Small intestine (tissue), 7 donors: Measurements from ENCODE around the gene THSD4. TPM values are rescaled to one million over a fixed set of nuclear protein-coding genes. Genes with fewer than 3 reads are reported as not detected.

Experiments
- DNase-seq, 2 donors: peaks; one replicate each; pipeline versions ENCODE4 v3.0.0 to v3.0.0-alpha.2; 2013
- FAIRE-seq: peaks from 2 replicates; lab custom pipeline; 2012; peaks lifted over from hg19 to GRCh38; lab: Jason Lieb, UNC
- H3K27ac ChIP-seq, 3 donors: one replicate each; pipeline ENCODE4 v1.5.1; 2013; ENCODE audit warnings: low read length in 2 of 3, mild to moderate bottlenecking in 2 of 3, control low read depth in 1 of 3, inconsistent platforms in 1 of 3, low read depth in 1 of 3, moderate library complexity in 1 of 3
- H3K27me3 ChIP-seq, 3 donors: one replicate each; pipeline ENCODE4 v1.6.1; 2013; ENCODE audit warnings: low read length in 3 of 3, inconsistent platforms in 1 of 3; ENCODE audit not compliant: control insufficient read depth in 3 of 3, insufficient read depth in 3 of 3
- H3K36me3 ChIP-seq, 3 donors: one replicate each; pipeline ENCODE4 v1.6.1; 2013; ENCODE audit warnings: low read length in 3 of 3, inconsistent platforms in 1 of 3, low read depth in 1 of 3, mild to moderate bottlenecking in 1 of 3, moderate library complexity in 1 of 3; ENCODE audit not compliant: control insufficient read depth in 3 of 3, insufficient read depth in 2 of 3
- H3K4me1 ChIP-seq, 3 donors: one replicate each; pipeline ENCODE4 v1.6.1; 2013; ENCODE audit warnings: low read length in 2 of 3, inconsistent platforms in 1 of 3, low read depth in 1 of 3, mild to moderate bottlenecking in 1 of 3, moderate library complexity in 1 of 3; ENCODE audit not compliant: control insufficient read depth in 3 of 3, insufficient read depth in 2 of 3
- H3K4me3 ChIP-seq, 3 donors: one replicate each; pipeline ENCODE4 v1.5.1; 2013; ENCODE audit warnings: low read length in 3 of 3, control low read depth in 1 of 3, inconsistent platforms in 1 of 3, low read depth in 1 of 3, mild to moderate bottlenecking in 1 of 3, moderate library complexity in 1 of 3
- H3K9me3 ChIP-seq, 2 donors: one replicate each; pipeline ENCODE4 v1.6.1; 2013; ENCODE audit warnings: low read depth in 1 of 2, low read length in 1 of 2; ENCODE audit not compliant: control insufficient read depth in 2 of 2, insufficient read depth in 1 of 2
- WGBS, 3 donors: extraction: QIAGEN DNeasy Blood & Tissue Kit; methylation state at CpG; one replicate each; pipeline ENCODE4 v1.1.7; 2013; 5-methylcytosine and 5-hydroxymethylcytosine counted together
- polyA plus RNA-seq, 4 donors: library from polyadenylated mRNA; stranded (reverse) in 3 of 4; unstranded in 1 of 4; fragments of 200-250 nt in 3 of 4; fragments of 120-200 nt in 1 of 4; gene quantifications; one replicate each; pipeline versions ENCODE4 v1.2.1 to v1.2.3, GENCODE V29; 2013
- donor health status: healthy with polysubstance abuse.
- donor health status: control.
- donor health status: control.
- donor health status: Bipolar disorder and iron deficiency.
- donor health status: healthy.

Gene THSD4
- polyA plus RNA-seq, 4 donors, result 3.6 to 14.4 (median 9.7) TPM

GRCh38 chr15:71526060-71526820 lies 411.0 kb downstream of the THSD4 start:
- 26 to 47% (median 38%) methylated on average over 10 of the region's 10 CpGs for WGBS, 3 donors
- H3K9me3 ChIP-seq, result peaks cover 0 to 4% of the 10 kb centered on the region in 2 donors
- no peaks in the 10 kb centered on the region for H3K36me3 ChIP-seq
- peaks cover 0 to under 1% (median 0%) of the 10 kb centered on the region in 3 donors for H3K27me3 ChIP-seq
- no peak overlapping the region for H3K4me3 ChIP-seq
- no peak overlapping the region for H3K27ac ChIP-seq
- peaks cover 0 to 12% (median 3%) of the 10 kb centered on the region in 3 donors for H3K4me1 ChIP-seq
- DNase-seq (peak in 1 of 2 donors; percentile 28), FAIRE-seq (no peak)

GRCh38 chr15:71529361-71529760 lies 414.1 kb downstream of the THSD4 start:
- FAIRE-seq, result no peak
- DNase-seq, result peak; percentile 40 to 47
- WGBS, 3 donors, result 21 to 59% (median 57%) methylated on average over 1 of the region's 1 CpG
- peaks cover 0 to 9% of the 10 kb centered on the region in 2 donors for H3K9me3 ChIP-seq
- no peaks in the 10 kb centered on the region for H3K36me3 ChIP-seq
- no peak overlapping the region for H3K27ac ChIP-seq
- peaks cover 0 to 12% (median 3%) of the 10 kb centered on the region in 3 donors for H3K4me1 ChIP-seq
- H3K27me3 ChIP-seq, result peaks cover 0 to 2% (median 0%) of the 10 kb centered on the region in 3 donors
- no peak overlapping the region for H3K4me3 ChIP-seq

GRCh38 chr15:71530116-71530515 lies 414.8 kb downstream of the THSD4 start:
- FAIRE-seq (no peak), DNase-seq (no peak)
- 49 to 67% (median 60%) methylated on average over 3 of the region's 3 CpGs for WGBS, 3 donors
- peaks cover 0 to 12% (median 3%) of the 10 kb centered on the region in 3 donors for H3K4me1 ChIP-seq
- no peak overlapping the region for H3K4me3 ChIP-seq
- H3K36me3 ChIP-seq, result no peaks in the 10 kb centered on the region
- H3K9me3 ChIP-seq, result peaks cover 0 to 9% of the 10 kb centered on the region in 2 donors
- H3K27ac ChIP-seq, result no peak overlapping the region
- H3K27me3 ChIP-seq, result peaks cover 0 to 2% (median 0%) of the 10 kb centered on the region in 3 donors

- peaks cover 0 to 2% (median 0%) of the 10 kb centered on the region in 3 donors for H3K27me3 ChIP-seq
- peaks cover 0 to 4% (median 3%) of the 10 kb centered on the region in 3 donors for H3K4me1 ChIP-seq
- no peak for FAIRE-seq
- H3K27ac ChIP-seq, result no peak overlapping the region
- H3K9me3 ChIP-seq, result peaks cover 0 to 9% of the 10 kb centered on the region in 2 donors
- peak in 1 of 2 donors; percentile 22 for DNase-seq
- WGBS, 3 donors, result 82 to 86% (median 84%) methylated on average over 6 of the region's 6 CpGs
- H3K4me3 ChIP-seq, result no peak overlapping the region
- H3K36me3 ChIP-seq, result no peaks in the 10 kb centered on the region
Measured at GRCh38 chr15:71532994-71533393, 417.7 kb downstream of the THSD4 start.

- H3K36me3 ChIP-seq, result no peaks in the 10 kb centered on the region
- H3K4me1 ChIP-seq, result no peaks in the 10 kb centered on the region
- no peak overlapping the region for H3K27ac ChIP-seq
- H3K4me3 ChIP-seq, result no peak overlapping the region
- no peaks in the 10 kb centered on the region for H3K9me3 ChIP-seq
- FAIRE-seq (no peak), DNase-seq (no peak)
- 81 to 86% (median 86%) methylated on average over 5 of the region's 5 CpGs for WGBS, 3 donors
- no peaks in the 10 kb centered on the region for H3K27me3 ChIP-seq
Measured at GRCh38 chr15:71538181-71538580, 422.9 kb downstream of the THSD4 start.

GRCh38 chr15:71541746-71542145 lies 426.5 kb downstream of the THSD4 start:
- Histone ChIP-seq H3K27me3 (no peaks in the 10 kb centered on the region), H3K9me3 (no peaks in the 10 kb centered on the region), H3K27ac (no peak overlapping the region), H3K4me1 (no peaks in the 10 kb centered on the region), H3K36me3 (no peaks in the 10 kb centered on the region), H3K4me3 (no peak overlapping the region)
- FAIRE-seq (no peak), DNase-seq (no peak)
- WGBS, 3 donors, result 76 to 85% (median 83%) methylated on average over 2 of the region's 2 CpGs

- Histone ChIP-seq H3K4me3 (no peak overlapping the region), H3K27ac (no peak overlapping the region), H3K9me3 (no peaks in the 10 kb centered on the region), H3K27me3 (no peaks in the 10 kb centered on the region), H3K4me1 (no peaks in the 10 kb centered on the region), H3K36me3 (no peaks in the 10 kb centered on the region)
- no peak for DNase-seq
- FAIRE-seq, result no peak
Measured at GRCh38 chr15:71542836-71543235, 427.6 kb downstream of the THSD4 start.

GRCh38 chr15:71543413-71543812 lies 428.1 kb downstream of the THSD4 start:
- H3K9me3 ChIP-seq, result no peaks in the 10 kb centered on the region
- no peak overlapping the region for H3K4me3 ChIP-seq
- H3K36me3 ChIP-seq, result no peaks in the 10 kb centered on the region
- FAIRE-seq, result no peak
- 80 to 85% (median 84%) methylated on average over 3 of the region's 3 CpGs for WGBS, 3 donors
- H3K27me3 ChIP-seq, result no peaks in the 10 kb centered on the region
- DNase-seq, result no peak
- H3K4me1 ChIP-seq, result no peaks in the 10 kb centered on the region
- no peak overlapping the region for H3K27ac ChIP-seq
